Erythroblast (primary cell): Measurements from ENCODE around the gene CDKN1B.

Experiments used
- GATA1 ChIP-seq: IDR thresholded peaks from 2 replicates; pipeline ENCODE4 v1.6.1; 2011; ENCODE audit warnings: low read depth, mild to moderate bottlenecking, control low read depth, low read length, moderate library complexity
- POLR2A ChIP-seq: IDR thresholded peaks from 2 replicates; pipeline ENCODE4 v1.6.1; 2011; ENCODE audit warnings: mild to moderate bottlenecking, low read length

DNA sequence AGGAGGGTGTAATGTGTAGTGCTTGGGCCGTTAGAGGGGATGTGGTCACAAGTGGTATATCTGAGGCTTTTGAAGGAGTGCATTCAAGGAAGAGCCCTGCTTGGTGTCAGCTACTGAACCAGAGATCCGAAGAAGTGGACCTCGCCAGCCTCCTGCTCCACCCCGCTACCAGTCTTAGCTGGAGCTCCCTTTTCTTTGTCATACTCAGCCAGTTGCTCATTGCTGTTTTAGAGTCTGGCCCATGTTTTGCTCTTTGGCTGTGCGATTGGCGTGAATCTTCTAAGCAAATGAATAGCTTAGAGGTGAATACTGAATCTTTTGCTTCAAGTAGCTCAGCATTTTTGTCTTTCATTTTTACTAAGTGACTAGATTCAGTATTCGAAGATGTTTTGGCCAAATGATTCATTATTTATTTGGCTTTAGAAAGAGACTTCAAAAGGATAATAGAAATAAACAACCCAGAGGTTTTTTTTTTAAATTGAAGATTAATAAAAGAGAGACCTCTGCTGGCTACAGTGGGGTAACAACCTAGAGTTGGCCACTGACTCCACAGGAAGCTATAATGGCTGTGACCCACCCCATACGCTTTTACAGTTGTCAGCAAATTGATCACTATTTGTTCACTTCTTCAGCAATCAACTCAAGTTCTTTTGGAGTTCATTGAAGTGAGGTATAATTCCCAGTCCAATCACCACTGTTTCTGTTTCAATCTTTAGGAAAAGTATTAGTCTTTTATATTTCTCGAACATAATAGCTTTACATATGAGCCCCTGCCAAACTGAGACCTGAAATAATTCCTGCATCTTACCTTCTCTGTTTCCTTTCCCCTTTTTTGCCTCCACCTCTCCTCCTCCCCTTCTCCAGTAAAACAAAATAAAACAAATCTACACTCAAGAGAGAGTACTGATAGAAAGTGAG, 19.9 kb downstream of the CDKN1B start:
- TF ChIP-seq POLR2A: no peak
- TF ChIP-seq GATA1: no peak
